Esophagus squamous epithelium (tissue), 4 donors: ENCODE data around the gene DOCK1.

Source experiments
- CTCF ChIP-seq, 6 experiments: fragments of 450-650 bp in 4 of 6; fragments of 200-600 bp in 2 of 6; sonication (generic) in 2 of 6; IDR thresholded peaks; one replicate each; pipeline ENCODE4 v1.5.1; 2016 to 2019; ENCODE audit warnings: antibody characterized with exemption in 6 of 6, mild to moderate bottlenecking in 4 of 6, moderate library complexity in 4 of 6
- POLR2A ChIP-seq, 4 donors: fragments of 450-650 bp; IDR thresholded peaks; one replicate each; pipeline ENCODE4 v1.6.1; 2017; ENCODE audit warnings: antibody characterized with exemption in 4 of 4, mild to moderate bottlenecking in 4 of 4, moderate library complexity in 3 of 4

DNA sequence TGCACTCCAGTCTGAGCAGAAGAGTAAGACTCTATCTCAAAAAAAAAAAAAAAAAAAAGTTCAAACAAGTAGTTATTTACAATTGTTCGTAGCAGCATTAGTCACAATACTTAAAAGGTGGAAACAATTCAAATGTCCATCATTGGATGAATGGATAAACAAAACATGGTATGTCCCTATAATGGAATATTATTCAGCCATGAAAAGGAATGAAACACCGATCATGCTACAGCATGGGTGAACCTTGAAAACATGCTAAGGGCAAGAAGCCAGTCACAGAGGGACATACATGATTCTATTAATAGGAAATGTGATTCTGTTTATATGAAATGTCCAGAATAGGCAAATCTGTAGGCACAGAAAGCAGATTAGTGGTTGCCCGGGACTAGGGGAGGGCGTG is 15.9 kb downstream of the DOCK1 start:
- TF ChIP-seq CTCF (IDR thresholded peaks at IDR 0.05) (no peak), POLR2A (IDR thresholded peaks at IDR 0.05) (no peak)
